PC-3 (cell line): Measurements from ENCODE around the gene XIRP2. TPM values are rescaled to one million over a fixed set of nuclear protein-coding genes. Genes with fewer than 3 reads are reported as not detected.

ENCODE experiments used
- ATAC-seq: fragments of 200-7000 bp; cut with Tn5 transposase; 2 replicates; pipeline ENCODE4 v1.9.1; 2020; ENCODE audit warnings: mild to moderate bottlenecking, moderate library complexity
- BruUV-seq: library from RNA; stranded (reverse); fragments of 400-500 nt; replicated peaks from 2 replicates; lab custom pipeline; 2021; lab: Mats Ljungman, UMichigan
- CTCF ChIA-PET: fragments of 300-600 bp; sonication (Branson Sonifier 250); formaldehyde crosslinking; loops from one replicate; lab custom pipeline; 2022; ENCODE audit warnings: antibody characterized with exemption; lab: Charles Lee
- POLR2A ChIA-PET: fragments of 300-600 bp; sonication (Branson Sonifier 250); formaldehyde crosslinking; loops from one replicate; lab custom pipeline; 2022; ENCODE audit warnings: antibody characterized with exemption; ENCODE audit not compliant: unreplicated experiment; lab: Charles Lee
- DNase-seq: peaks from one replicate; pipeline ENCODE4 v3.0.0-alpha.2; 2015
- H2AFZ ChIP-seq: fragments of 300-600 bp; sonication (generic); 2 replicates; pipeline ENCODE4 v1.6.0; 2016; ENCODE audit warnings: antibody characterized with exemption, low read length
- H3F3A ChIP-seq: fragments of 300-600 bp; sonication (generic); one replicate; pipeline ENCODE4 v1.6.0; 2017; ENCODE audit warnings: antibody characterized with exemption, low read length, control low read depth, mild to moderate bottlenecking; ENCODE audit not compliant: unreplicated experiment
- H3K27ac ChIP-seq: fragments of 300-600 bp; sonication (generic); 2 replicates; pipeline ENCODE4 v1.5.1; 2016; ENCODE audit warnings: mild to moderate bottlenecking, low read length
- H3K27me3 ChIP-seq: fragments of 300-600 bp; sonication (generic); 2 replicates; pipeline ENCODE4 v1.6.1; 2016; ENCODE audit warnings: low read length, mixed read lengths
- H3K36me3 ChIP-seq: fragments of 300-600 bp; sonication (generic); 2 replicates; pipeline ENCODE4 v1.6.1; 2016; ENCODE audit warnings: low read depth, mixed run types, low read length, mixed read lengths
- H3K4me1 ChIP-seq: fragments of 300-600 bp; sonication (generic); 2 replicates; pipeline ENCODE4 v1.5.1; 2016; ENCODE audit warnings: low read length; ENCODE audit not compliant: insufficient read depth
- H3K4me2 ChIP-seq: fragments of 300-600 bp; sonication (generic); 2 replicates; pipeline ENCODE4 v1.6.0; 2016; ENCODE audit warnings: low read length
- H3K4me3 ChIP-seq: fragments of 300-600 bp; sonication (generic); 2 replicates; pipeline ENCODE4 v1.5.1; 2016; ENCODE audit warnings: mild to moderate bottlenecking, low read length, mixed read lengths
- H3K79me2 ChIP-seq: fragments of 300-600 bp; sonication (generic); 2 replicates; pipeline ENCODE4 v1.6.1; 2017; ENCODE audit warnings: low read length, mixed read lengths
- H3K9ac ChIP-seq: fragments of 300-600 bp; sonication (generic); 2 replicates; pipeline ENCODE4 v1.6.0; 2016; ENCODE audit warnings: mild to moderate bottlenecking, low read length
- H3K9me2 ChIP-seq: fragments of 300-600 bp; sonication (generic); replicated peaks from 2 replicates; pipeline ENCODE4 v1.6.1; 2016; ENCODE audit warnings: mixed run types, low read length, mixed read lengths
- H3K9me3 ChIP-seq: fragments of 300-600 bp; sonication (generic); 2 replicates; pipeline ENCODE4 v1.6.1; 2016; ENCODE audit warnings: low read length, mixed read lengths
- H4K20me1 ChIP-seq: fragments of 300-600 bp; sonication (generic); 2 replicates; pipeline ENCODE4 v1.6.1; 2016; ENCODE audit warnings: low read length, mixed read lengths
- CTCF ChIP-seq: fragments of 300-600 bp; sonication (generic); conservative IDR thresholded peaks from 2 replicates; pipeline ENCODE4 v1.5.1; 2017; ENCODE audit warnings: antibody characterized with exemption, low read depth, mild to moderate bottlenecking, low read length
- EZH2 ChIP-seq: fragments of 300-600 bp; sonication (generic); IDR thresholded peaks from one replicate; pipeline ENCODE4 v1.6.1; 2017; ENCODE audit warnings: antibody characterized with exemption, mild to moderate bottlenecking, low read length; ENCODE audit not compliant: unreplicated experiment
- EZH2phosphoT487 ChIP-seq: fragments of 300-600 bp; sonication (generic); IDR thresholded peaks from 2 replicates; pipeline ENCODE4 v1.6.1; 2018; ENCODE audit warnings: mild to moderate bottlenecking, antibody characterized with exemption, low read length, borderline replicate concordance
- intact Hi-C: fragments of 100-400 bp; cut with micrococcal nuclease; formaldehyde crosslinking; loops from 2 replicates; pipeline ENCODE4 v1.9.0; 2023
- total RNA-seq: library from RNA; depleted of rRNA; stranded (reverse); fragments of >200 nt; gene quantifications from 2 replicates; pipeline ENCODE4 v1.2.3, GENCODE V29; 2014

XIRP2 gene
- total RNA-seq, 1 experiment from 2014 or later: 0.11 TPM

GRCh38 chr2:166900700-166901099 lies 12.4 kb downstream of the XIRP2 start:
- no peak overlapping the region for H3K4me2 ChIP-seq
- H3K9me3 ChIP-seq: no peaks in the 10 kb centered on the region
- no peaks in the 10 kb centered on the region for H3K9me2 ChIP-seq
- H3K4me1 ChIP-seq: no peaks in the 10 kb centered on the region
- peak; percentile 60 for DNase-seq
- no peak overlapping the region for H2AFZ ChIP-seq
- TF ChIP-seq EZH2 (no peak), CTCF (peak; percentile 65)
- H3K27ac ChIP-seq: no peak overlapping the region
- POLR2A ChIA-PET: no interaction called here
- no peak overlapping the region for H3K4me3 ChIP-seq
- no peaks in the 10 kb centered on the region for H3K79me2 ChIP-seq
- no peak for ATAC-seq
- H3F3A ChIP-seq: no peaks in the 10 kb centered on the region
- BruUV-seq: no TSS peak
- no peaks in the 10 kb centered on the region for H3K36me3 ChIP-seq
- intact Hi-C loops: no loop called here
- no peaks in the 10 kb centered on the region for H3K27me3 ChIP-seq
- no peaks in the 10 kb centered on the region for H4K20me1 ChIP-seq
- CTCF ChIA-PET: no interaction called here
- no peak overlapping the region for H3K9ac ChIP-seq

GRCh38 chr2:166901336-166901735 lies 13.1 kb downstream of the XIRP2 start:
- H3K27ac ChIP-seq: no peak overlapping the region
- no peak overlapping the region for H2AFZ ChIP-seq
- no TSS peak for BruUV-seq
- DNase-seq (no peak), ATAC-seq (no peak)
- intact Hi-C loops: no loop called here
- no peak overlapping the region for H3K4me3 ChIP-seq
- no peaks in the 10 kb centered on the region for H4K20me1 ChIP-seq
- no peaks in the 10 kb centered on the region for H3K36me3 ChIP-seq
- H3K4me1 ChIP-seq: no peaks in the 10 kb centered on the region
- H3K9ac ChIP-seq: no peak overlapping the region
- no peaks in the 10 kb centered on the region for H3K79me2 ChIP-seq
- H3F3A ChIP-seq: no peaks in the 10 kb centered on the region
- POLR2A ChIA-PET: no interaction called here
- CTCF ChIA-PET: no interaction called here
- TF ChIP-seq CTCF (no peak), EZH2 (no peak), EZH2phosphoT487 (no peak)
- no peaks in the 10 kb centered on the region for H3K9me3 ChIP-seq
- H3K27me3 ChIP-seq: no peaks in the 10 kb centered on the region
- H3K4me2 ChIP-seq: no peak overlapping the region
- no peaks in the 10 kb centered on the region for H3K9me2 ChIP-seq

- no peak overlapping the region for H3K4me2 ChIP-seq
- no peak overlapping the region for H3K9ac ChIP-seq
- H3K9me3 ChIP-seq: no peaks in the 10 kb centered on the region
- no peaks in the 10 kb centered on the region for H3K79me2 ChIP-seq
- POLR2A ChIA-PET: no interaction called here
- no TSS peak for BruUV-seq
- H2AFZ ChIP-seq: no peak overlapping the region
- no peaks in the 10 kb centered on the region for H3K27me3 ChIP-seq
- H3F3A ChIP-seq: no peaks in the 10 kb centered on the region
- CTCF ChIA-PET: no interaction called here
- TF ChIP-seq EZH2: no peak
- TF ChIP-seq CTCF: 0 out of 2 replicates have a peak, but pooled peaks have one; percentile 18
- TF ChIP-seq EZH2phosphoT487: no peak
- H3K9me2 ChIP-seq: no peaks in the 10 kb centered on the region
- intact Hi-C loops: no loop called here
- no peak for DNase-seq
- no peak overlapping the region for H3K27ac ChIP-seq
- no peak overlapping the region for H3K4me3 ChIP-seq
- ATAC-seq: peak; percentile 45
- no peaks in the 10 kb centered on the region for H3K4me1 ChIP-seq
- H4K20me1 ChIP-seq: no peaks in the 10 kb centered on the region
- no peaks in the 10 kb centered on the region for H3K36me3 ChIP-seq
Measured at GRCh38 chr2:166916987-166917386, 28.7 kb downstream of the XIRP2 start.
